GM12875 (cell line): ENCODE results near the gene CSNK1G1.

Source experiments
- H3K4me3 ChIP-seq: one replicate; pipeline ENCODE4 v1.5.1; 2011; ENCODE audit warnings: low read depth, low read length, control low read depth
- TF ChIP-seq, protein P1 (sequence below): IDR thresholded peaks from 2 replicates; pipeline ENCODE4 v1.5.1; 2011; ENCODE audit warnings: low read depth, mild to moderate bottlenecking, control low read depth, inconsistent platforms, low read length, moderate library complexity, borderline replicate concordance; ENCODE audit not compliant: insufficient read depth

Gene CSNK1G1

DNA sequence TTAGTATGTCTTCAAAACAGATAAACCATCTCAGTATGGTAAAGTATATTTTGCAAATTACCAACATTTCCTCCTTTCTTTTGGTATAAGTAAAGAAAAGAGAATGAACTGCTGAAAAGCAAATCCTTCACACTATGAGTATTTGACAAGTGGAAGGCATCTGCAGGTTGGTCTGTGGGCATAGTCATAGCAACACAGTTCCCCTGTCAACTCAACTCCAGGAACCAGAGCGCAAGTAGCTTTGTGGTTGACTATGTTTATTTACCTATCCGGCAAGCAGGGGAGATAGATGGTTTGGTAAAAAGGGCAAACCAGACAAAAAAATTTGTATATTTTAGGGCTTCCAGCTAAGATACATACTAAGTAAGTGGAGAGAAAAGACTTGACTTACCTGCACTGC, 104.9 kb downstream of the CSNK1G1 start:
- TF ChIP-seq, protein P1, sequence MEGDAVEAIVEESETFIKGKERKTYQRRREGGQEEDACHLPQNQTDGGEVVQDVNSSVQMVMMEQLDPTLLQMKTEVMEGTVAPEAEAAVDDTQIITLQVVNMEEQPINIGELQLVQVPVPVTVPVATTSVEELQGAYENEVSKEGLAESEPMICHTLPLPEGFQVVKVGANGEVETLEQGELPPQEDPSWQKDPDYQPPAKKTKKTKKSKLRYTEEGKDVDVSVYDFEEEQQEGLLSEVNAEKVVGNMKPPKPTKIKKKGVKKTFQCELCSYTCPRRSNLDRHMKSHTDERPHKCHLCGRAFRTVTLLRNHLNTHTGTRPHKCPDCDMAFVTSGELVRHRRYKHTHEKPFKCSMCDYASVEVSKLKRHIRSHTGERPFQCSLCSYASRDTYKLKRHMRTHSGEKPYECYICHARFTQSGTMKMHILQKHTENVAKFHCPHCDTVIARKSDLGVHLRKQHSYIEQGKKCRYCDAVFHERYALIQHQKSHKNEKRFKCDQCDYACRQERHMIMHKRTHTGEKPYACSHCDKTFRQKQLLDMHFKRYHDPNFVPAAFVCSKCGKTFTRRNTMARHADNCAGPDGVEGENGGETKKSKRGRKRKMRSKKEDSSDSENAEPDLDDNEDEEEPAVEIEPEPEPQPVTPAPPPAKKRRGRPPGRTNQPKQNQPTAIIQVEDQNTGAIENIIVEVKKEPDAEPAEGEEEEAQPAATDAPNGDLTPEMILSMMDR: no peak
- H3K4me3 ChIP-seq: no peak overlapping the region

DNA sequence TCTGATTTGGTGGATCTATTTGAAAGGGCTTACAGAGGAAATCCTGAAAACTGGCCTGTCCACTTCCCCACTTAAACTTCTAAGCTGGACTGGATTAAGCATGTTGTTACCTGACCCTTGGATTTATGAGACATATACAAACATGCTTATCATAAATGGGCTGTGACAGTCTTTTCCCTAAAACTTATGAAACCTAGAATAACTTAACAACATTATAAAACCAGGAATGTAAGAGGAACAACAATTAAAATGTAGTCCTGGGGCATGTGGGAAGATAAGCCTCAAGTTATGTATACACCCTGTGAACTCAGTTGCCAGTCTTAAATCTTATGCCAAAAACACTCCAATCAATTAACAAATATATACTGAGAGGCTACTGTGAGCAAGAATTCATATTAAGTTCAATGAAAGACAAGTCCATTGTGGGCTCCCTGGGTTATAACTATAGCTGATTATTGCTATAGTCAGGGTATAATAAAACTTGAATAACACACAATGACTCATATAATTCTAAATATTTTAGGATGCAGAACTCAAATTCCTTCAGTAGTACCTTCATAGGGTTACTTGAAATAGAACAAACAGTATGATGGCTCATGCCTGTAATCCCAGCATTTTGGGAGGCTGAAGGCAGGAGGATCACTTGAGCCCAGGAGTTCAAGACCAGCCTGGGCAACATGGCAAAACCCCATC, 105.9 kb downstream of the CSNK1G1 start:
- TF ChIP-seq, protein P1: no peak

DNA sequence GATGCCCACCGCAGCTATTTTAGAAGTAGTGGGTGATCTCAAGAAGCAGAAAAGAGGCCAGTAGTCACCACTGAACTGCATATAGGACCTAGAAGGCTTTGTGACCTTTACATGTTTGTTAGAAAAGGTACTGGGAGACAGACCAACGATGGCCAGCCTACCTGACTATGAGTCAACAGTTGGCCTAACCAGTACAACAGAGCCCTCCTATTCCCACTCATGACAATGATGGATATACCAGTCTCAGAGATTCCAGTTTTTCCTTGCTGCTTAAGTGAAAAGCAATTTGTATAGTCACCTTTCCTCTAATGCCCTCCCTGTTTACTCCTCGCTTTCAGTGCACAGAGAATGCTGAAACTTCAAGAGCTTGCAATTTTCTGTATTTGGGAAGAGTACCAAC, 106.6 kb downstream of the CSNK1G1 start:
- H3K4me3 ChIP-seq: no peak overlapping the region
- TF ChIP-seq, protein P1: no peak

More for the DNA sequence above, 105.9 kb downstream of the CSNK1G1 start:
- H3K4me3 ChIP-seq: no peak overlapping the region

DNA sequence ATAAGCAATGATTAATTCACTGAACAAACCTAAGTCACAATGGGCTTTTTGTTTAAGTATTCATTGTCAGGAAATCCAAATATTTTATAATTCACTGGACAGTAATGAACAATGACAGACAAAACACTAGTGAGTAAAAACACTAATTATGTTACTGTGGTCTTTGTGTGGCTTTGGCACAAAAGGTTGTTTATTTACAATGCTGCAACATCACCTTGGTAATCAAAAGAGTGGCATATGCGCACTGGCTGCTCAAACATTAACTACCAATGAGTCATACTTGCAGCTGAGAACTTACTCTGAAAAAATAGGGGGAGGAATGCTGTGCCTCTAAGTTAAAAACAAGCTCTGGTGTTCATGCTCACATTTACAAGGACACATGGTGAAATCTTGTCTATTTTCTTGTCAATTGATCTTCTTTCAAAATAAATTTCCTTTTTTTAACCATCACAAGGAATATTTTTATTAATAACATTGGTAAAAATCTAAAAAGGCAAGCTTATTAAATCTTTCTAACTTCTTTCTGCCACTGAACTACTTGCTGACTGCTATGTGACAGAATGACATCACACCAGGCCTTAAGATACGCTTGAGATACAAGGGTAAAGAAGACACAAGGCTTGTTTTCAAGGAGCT, 107.9 kb downstream of the CSNK1G1 start:
- TF ChIP-seq, protein P1: no peak
- H3K4me3 ChIP-seq: no peak overlapping the region

DNA sequence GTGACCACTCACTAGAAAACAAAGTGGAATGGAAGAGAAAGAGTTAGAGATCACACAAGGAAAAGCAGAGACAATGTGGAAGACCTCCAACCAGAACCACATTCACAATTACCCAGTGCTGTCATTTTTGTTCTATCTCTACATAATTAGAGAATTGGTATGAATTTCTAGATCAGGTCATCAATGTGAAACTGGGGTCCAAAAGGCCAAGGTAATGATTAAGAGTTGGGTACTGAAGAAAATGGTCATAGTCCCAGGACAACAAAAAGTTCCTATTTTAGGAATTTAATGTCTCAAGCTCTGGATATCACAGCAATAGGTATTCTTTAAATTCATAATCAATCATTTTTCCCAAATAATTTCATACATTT, 108.5 kb downstream of the CSNK1G1 start:
- H3K4me3 ChIP-seq: no peak overlapping the region

DNA sequence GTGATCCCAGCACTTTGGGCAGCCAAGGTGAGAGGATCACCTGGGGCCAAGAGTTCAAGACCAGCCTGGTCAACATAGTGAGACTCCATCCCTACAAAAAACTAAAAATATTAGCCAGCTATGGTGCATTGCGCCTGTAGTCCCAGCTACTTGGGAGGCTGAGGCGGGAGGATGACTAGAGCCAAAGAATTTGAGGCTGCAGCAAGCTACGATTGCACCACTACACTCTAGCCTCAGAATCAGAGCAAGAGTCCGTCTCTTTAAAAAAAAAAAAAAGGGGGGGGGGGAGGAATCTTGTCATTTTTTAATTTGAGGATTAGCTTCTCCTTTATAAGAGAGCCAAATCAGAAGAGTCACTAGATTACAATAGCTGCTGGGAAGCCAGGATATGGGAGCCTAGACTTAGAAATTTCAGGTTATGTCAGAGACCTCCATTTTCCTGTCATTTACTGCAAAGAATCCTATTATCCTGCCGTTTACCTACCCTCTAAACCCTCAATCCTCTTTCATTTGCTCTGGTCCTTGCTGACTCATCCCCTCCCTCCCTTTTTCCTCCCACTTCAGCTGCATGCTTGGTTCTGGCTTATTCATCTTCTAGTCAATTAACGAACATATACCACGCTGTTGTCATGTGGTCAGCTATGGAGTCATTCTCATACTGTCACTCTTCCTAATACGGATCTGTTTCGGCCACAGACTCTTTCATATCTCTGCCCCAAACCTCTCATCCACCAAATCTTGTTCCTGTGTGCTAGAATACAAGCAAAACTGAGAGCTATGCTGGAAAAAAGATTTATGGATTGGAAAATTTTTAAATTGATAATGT, 109.4 kb downstream of the CSNK1G1 start:
- TF ChIP-seq, protein P1: no peak
- no peak overlapping the region for H3K4me3 ChIP-seq

More for the DNA sequence above, 108.5 kb downstream of the CSNK1G1 start:
- TF ChIP-seq, protein P1: no peak
